K562 (cell line): ENCODE results near the gene ACOD1. TPM values are rescaled to one million over a fixed set of nuclear protein-coding genes. Genes with fewer than 3 reads are reported as not detected.

Experiments used
- ATAC-seq: fragments of 200-7000 bp; cut with Tn5 transposase; 3 replicates; pipeline ENCODE4 v1.9.1; 2020; ENCODE audit warnings: moderate library complexity
- BruUV-seq: library from RNA; stranded (reverse); fragments of 400-500 nt; replicated peaks from 2 replicates; lab custom pipeline; 2021; lab: Mats Ljungman, UMichigan
- CTCF ChIA-PET: fragments of 300-600 bp; formaldehyde crosslinking; extraction: SDS; loops from one replicate; lab custom pipeline; 2021; ENCODE audit warnings: low intra/inter-chr PET ratio; lab: Yijun Ruan, JAX
- POLR2A ChIA-PET: fragments of 300-600, 350-650 bp; sonication (Branson Sonifier 250); formaldehyde crosslinking; extraction: SDS; loops from one replicate; lab custom pipeline; 2021; ENCODE audit warnings: antibody characterized with exemption, inconsistent platforms; lab: Yijun Ruan, JAX
- DNase-seq, 4 experiments: peaks; one replicate each; pipeline versions ENCODE4 v3.0.0 to v3.0.0-alpha.2; 2011 to 2018; ENCODE audit warnings: low spot score in 3 of 4, mixed read lengths in 3 of 4; ENCODE audit errors: extremely low read depth in 1 of 4
- FAIRE-seq: peaks from 2 replicates; lab custom pipeline; 2011; peaks lifted over from hg19 to GRCh38; lab: Jason Lieb, UNC
- H2AFZ ChIP-seq: 2 replicates; pipeline ENCODE4 v1.6.0; 2011; ENCODE audit warnings: low read depth, low read length, control low read depth, inconsistent platforms
- H3K27ac ChIP-seq: fragments of 200-600 bp; 3 replicates; pipeline ENCODE4 v1.8.0; 2011; ENCODE audit warnings: low read depth, mild to moderate bottlenecking, control low read depth, inconsistent platforms, low read length, moderate library complexity, mixed read lengths; ENCODE audit errors: extremely low read depth
- H3K27me3 ChIP-seq, 2 experiments: fragments of 300-600 bp in 1 of 2; 2 replicates in 1 of 2; 3 replicates in 1 of 2; pipeline versions ENCODE4 v1.6.0 to v1.8.0; 2011; ENCODE audit warnings: inconsistent platforms in 2 of 2, low read length in 2 of 2, mild to moderate bottlenecking in 1 of 2, mixed read lengths in 1 of 2, moderate library complexity in 1 of 2; ENCODE audit not compliant: control insufficient read depth in 2 of 2, insufficient read depth in 2 of 2
- H3K36me3 ChIP-seq: fragments of 300-600 bp; 3 replicates; pipeline ENCODE4 v1.8.0; 2011; ENCODE audit warnings: mild to moderate bottlenecking, low read length, inconsistent platforms; ENCODE audit not compliant: control insufficient read depth, insufficient read depth
- H3K4me1 ChIP-seq, 2 experiments: fragments of 200-600 bp in 1 of 2; replicated peaks in 1 of 2; 2 replicates in 1 of 2; 3 replicates in 1 of 2; pipeline versions ENCODE4 v1.5.1 to v1.8.0; 2011; ENCODE audit warnings: inconsistent platforms in 2 of 2, low read length in 2 of 2, mild to moderate bottlenecking in 1 of 2, mixed read lengths in 1 of 2, moderate library complexity in 1 of 2; ENCODE audit not compliant: control insufficient read depth in 2 of 2, insufficient read depth in 2 of 2
- H3K4me2 ChIP-seq: 2 replicates; pipeline ENCODE4 v1.6.1; 2011; ENCODE audit warnings: low read length, control low read depth, inconsistent platforms, mixed read lengths; ENCODE audit not compliant: insufficient read depth
- H3K4me3 ChIP-seq: fragments of 200-600 bp; sonication (generic), shearing (Covaris generic); 2 replicates; pipeline ENCODE4 v1.5.1; 2016; ENCODE audit warnings: control low read depth, inconsistent platforms
- H3K79me2 ChIP-seq: fragments of 200-600 bp; 3 replicates; pipeline ENCODE4 v1.8.0; 2011; ENCODE audit warnings: low read length, inconsistent platforms; ENCODE audit not compliant: control insufficient read depth, insufficient read depth
- H3K9ac ChIP-seq, 2 experiments: 2 replicates each; pipeline versions ENCODE4 v1.6.0 to v1.6.1; 2011; ENCODE audit warnings: low read depth in 2 of 2, low read length in 2 of 2, control low read depth in 1 of 2, inconsistent platforms in 1 of 2, mild to moderate bottlenecking in 1 of 2, mixed read lengths in 1 of 2; ENCODE audit not compliant: insufficient read depth in 1 of 2
- H3K9me1 ChIP-seq: one replicate; pipeline ENCODE4 v1.6.0; 2011; ENCODE audit warnings: inconsistent platforms, mild to moderate bottlenecking, low read length, moderate library complexity; ENCODE audit not compliant: control insufficient read depth, insufficient read depth
- H3K9me3 ChIP-seq: replicated peaks from 2 replicates; pipeline ENCODE4 v1.5.1; 2011; ENCODE audit warnings: low read depth, low read length, inconsistent platforms; ENCODE audit not compliant: control insufficient read depth, insufficient read depth
- H4K20me1 ChIP-seq: replicated peaks from 2 replicates; pipeline ENCODE4 v1.6.1; 2011; ENCODE audit warnings: low read length, inconsistent platforms, mixed read lengths; ENCODE audit not compliant: control insufficient read depth, insufficient read depth
- ATF4 ChIP-seq: fragments of 450-650 bp; formaldehyde crosslinking; IDR thresholded peaks from 2 replicates; pipeline ENCODE4 v1.4.0; 2022; ENCODE audit warnings: mild to moderate bottlenecking, moderate library complexity
- CGGBP1 ChIP-seq: fragments of 250-450 bp; sonication (Bioruptor Pico); IDR thresholded peaks from 2 replicates; pipeline ENCODE4 v1.9.0; 2021; ENCODE audit warnings: mild to moderate bottlenecking
- ELF2 ChIP-seq: fragments of 250-450 bp; sonication (Bioruptor Pico); IDR thresholded peaks from 2 replicates; pipeline ENCODE4 v1.5.0; 2021; ENCODE audit warnings: mild to moderate bottlenecking
- ELK1 ChIP-seq: sonication (generic); formaldehyde crosslinking; IDR thresholded peaks from 2 replicates; pipeline ENCODE4 v1.8.1; 2022; ENCODE audit warnings: missing genetic modification reagents
- FOXM1 ChIP-seq, 2 experiments: fragments of 450-650 bp in 1 of 2; sonication (generic) in 1 of 2; formaldehyde crosslinking in 1 of 2; IDR thresholded peaks; 2 replicates each; pipeline versions ENCODE4 v1.6.1 to v1.9.0; 2017 to 2022; ENCODE audit warnings: low read depth in 2 of 2, mild to moderate bottlenecking in 2 of 2, missing genetic modification reagents in 1 of 2, moderate library complexity in 1 of 2
- HCFC1 ChIP-seq: IDR thresholded peaks from 2 replicates; pipeline ENCODE4 v1.6.1; 2012; ENCODE audit warnings: low read depth, low read length, improper control_type of control experiment
- HOXB6 ChIP-seq: fragments of 250-450 bp; sonication (Bioruptor Pico); IDR thresholded peaks from 2 replicates; pipeline ENCODE4 v1.5.1; 2022; ENCODE audit warnings: mild to moderate bottlenecking, borderline replicate concordance
- NR3C1 ChIP-seq: sonication (generic); formaldehyde crosslinking; IDR thresholded peaks from 2 replicates; pipeline ENCODE4 v1.8.1; 2022; ENCODE audit warnings: missing genetic modification reagents
- PCBP2 ChIP-seq: fragments of 200-400 bp; formaldehyde crosslinking; IDR thresholded peaks from 2 replicates; pipeline ENCODE4 v1.6.1; 2018; ENCODE audit warnings: low read length, low read depth, mild to moderate bottlenecking, moderate library complexity; ENCODE audit not compliant: poor library complexity, severe bottlenecking
- PPARD ChIP-seq: fragments of 250-450 bp; sonication (Bioruptor Pico); IDR thresholded peaks from 2 replicates; pipeline ENCODE4 v1.8.0; 2022; ENCODE audit warnings: inconsistent platforms, mild to moderate bottlenecking, moderate library complexity
- RBM15 ChIP-seq: fragments of 200-400 bp; formaldehyde crosslinking; IDR thresholded peaks from 2 replicates; pipeline ENCODE4 v1.6.1; 2018; ENCODE audit warnings: mild to moderate bottlenecking, low read length, moderate library complexity; ENCODE audit not compliant: insufficient read depth
- ZNF324 ChIP-seq: fragments of 250-450 bp; sonication (Bioruptor Pico); IDR thresholded peaks from 2 replicates; pipeline ENCODE4 v1.4.0; 2020; ENCODE audit warnings: mild to moderate bottlenecking
- ZNF584 ChIP-seq: fragments of 200-800 bp; sonication (Bioruptor generic); IDR thresholded peaks from 2 replicates; pipeline ENCODE4 v1.6.1; 2016; ENCODE audit warnings: low read depth, mild to moderate bottlenecking, missing genetic modification characterization, missing compliant biosample characterization
- ZNF644 ChIP-seq: fragments of 200-800 bp; sonication (Bioruptor generic); IDR thresholded peaks from 2 replicates; pipeline ENCODE4 v1.6.1; 2016; ENCODE audit warnings: low read depth, missing genetic modification characterization, missing compliant biosample characterization
- WGBS: fragments of 100-300 bp; shearing (Covaris generic); methylation state at CpG from one replicate; pipeline ENCODE4 v1.1.6; 2016; ENCODE audit warnings: low coverage, mixed read lengths; ENCODE audit not compliant: insufficient coverage; ENCODE audit errors: missing lambda C conversion rate; 5-methylcytosine and 5-hydroxymethylcytosine counted together
- in situ Hi-C: fragments of 300-500 bp; cut with MboI; formaldehyde crosslinking; loops from 4 replicates; pipeline ENCODE4 v1.15.0; 2018; ENCODE audit warnings: inconsistent platforms, mixed read lengths
- intact Hi-C: fragments of 100-400 bp; cut with micrococcal nuclease; formaldehyde crosslinking; loops from 2 replicates; pipeline ENCODE4 v1.14.2; 2022
- polyA plus RNA-seq, 8 experiments: library from polyadenylated mRNA; depleted of rRNA in 4 of 8; stranded (reverse) in 5 of 8; unstranded in 3 of 8; fragments of >200 nt; fragmentation: Nextera tagmentation in 2 of 8; fragmentation: Illumina TruSeq in 1 of 8; extraction: Ambion mirVana in 2 of 8; extraction: Trizol in 1 of 8; gene quantifications; 2 replicates each; pipeline versions ENCODE4 v1.2.1 to v1.2.3, GENCODE V29; 2011 to 2014; ENCODE audit warnings: inconsistent platforms in 1 of 8, missing spikeins in 1 of 8
- total RNA-seq, 7 experiments: library from RNA; depleted of rRNA in 6 of 7; stranded (reverse); fragments of >200 nt in 6 of 7; fragmentation: Illumina TruSeq in 2 of 7; extraction: Trizol in 2 of 7; gene quantifications; 2 replicates each; pipeline versions ENCODE4 v1.2.1 to v1.2.3, GENCODE V29; 2011 to 2021; ENCODE audit warnings: low replicate concordance in 1 of 7

ACOD1 gene
- total and polyA plus RNA-seq, 9 of the 15 experiments (the other 6 are each of a cell fraction or from before 2014, with no cell fraction given) = not detected

DNA sequence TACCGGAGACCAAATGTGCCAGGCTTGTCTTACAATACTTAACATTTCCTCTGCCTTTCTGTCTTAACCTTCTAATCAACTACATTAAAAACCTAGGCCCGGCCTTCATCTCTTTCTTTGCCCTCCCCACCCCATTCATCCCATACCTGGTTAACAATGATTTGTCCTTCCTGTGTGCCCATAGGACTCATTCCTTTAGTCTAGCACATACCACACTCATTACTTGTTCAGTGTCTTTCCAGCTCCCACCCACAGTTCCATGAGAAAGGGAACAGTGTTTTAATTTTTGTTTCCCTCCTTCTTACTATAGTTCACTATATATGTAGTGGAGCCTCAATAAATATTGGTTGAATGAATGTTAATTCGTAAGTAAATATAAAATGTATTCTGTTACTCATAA, 46.0 kb downstream of the ACOD1 start (continued):
- TF ChIP-seq FOXM1 (IDR thresholded peaks at IDR 0.05; ENCODE audit: low read depth) = no peak
- no peak for TF ChIP-seq FOXM1 (CRISPR knock-in tag; IDR thresholded peaks at IDR 0.05; ENCODE audit: low read depth)
- TF ChIP-seq PCBP2 = no peak
- no peak for TF ChIP-seq RBM15

- Histone ChIP-seq H3K4me1 (no peaks in the 10 kb centered on the region), H4K20me1 (no peaks in the 10 kb centered on the region), H3K4me3 (no peak overlapping the region), H3K27ac (no peak overlapping the region), H3K36me3 (peaks cover 54% of the 10 kb centered on the region), H3K9me1 (no peaks in the 10 kb centered on the region), H3K9ac (no peak overlapping the region), H3K9me3 (no peaks in the 10 kb centered on the region), H3K79me2 (no peaks in the 10 kb centered on the region; the same call in 2 of the 3 replicates), H3K4me2 (no peak overlapping the region), H2AFZ (no peak overlapping the region), H3K27me3 (no peaks in the 10 kb centered on the region)
- no peak for TF ChIP-seq ZNF644
- TF ChIP-seq CGGBP1 (CRISPR knock-in tag) = no peak
- no peak for TF ChIP-seq ATF4 (CRISPR knock-in tag)
- TF ChIP-seq ZNF324 (CRISPR knock-in tag) = no peak
- TF ChIP-seq NR3C1 (CRISPR knock-in tag) = no peak
- no peak for TF ChIP-seq HCFC1
- no peak for TF ChIP-seq ZNF584 (CRISPR knock-in tag)
- no peak for TF ChIP-seq HOXB6
- TF ChIP-seq PPARD (CRISPR knock-in tag) = no peak
- no peak for TF ChIP-seq ELK1 (CRISPR knock-in tag)
- TF ChIP-seq ELF2 (CRISPR knock-in tag) = no peak
- intact Hi-C loops (loop anchor here (5.0 kb wide), 1 partner anchor 477 kb away; no protein-coding TSS in a partner anchor), in situ Hi-C loops (no loop called here)
- ChIA-PET CTCF (no interaction called here), POLR2A (interaction anchor here (2.2 kb wide), 1 partner anchor 8 kb away, joined by 9 read pairs; no protein-coding TSS in a partner anchor)
- FAIRE-seq (no peak), ATAC-seq (no peak), DNase-seq (no peak)
- BruUV-seq = no TSS peak
- 91% methylated on average over 1 of the region's 1 CpG for WGBS
These were observed 52.2 kb downstream of the ACOD1 start for GRCh38 chr13:77000475-77000874.
